GM23248 (cell line): ENCODE results near the gene F9.

Source experiments
- EZH2 ChIP-seq: fragments of 200-600 bp; sonication (generic); IDR thresholded peaks from 2 replicates; pipeline ENCODE4 v1.6.1; 2018; ENCODE audit warnings: antibody characterized with exemption, mild to moderate bottlenecking; ENCODE audit not compliant: insufficient read depth, poor library complexity, severe bottlenecking
- EZH2phosphoT487 ChIP-seq: fragments of 200-600 bp; sonication (generic); IDR thresholded peaks from 2 replicates; pipeline ENCODE4 v1.6.1; 2018; ENCODE audit warnings: antibody characterized with exemption, moderate library complexity, mild to moderate bottlenecking, low read depth; ENCODE audit not compliant: insufficient read depth

DNA sequence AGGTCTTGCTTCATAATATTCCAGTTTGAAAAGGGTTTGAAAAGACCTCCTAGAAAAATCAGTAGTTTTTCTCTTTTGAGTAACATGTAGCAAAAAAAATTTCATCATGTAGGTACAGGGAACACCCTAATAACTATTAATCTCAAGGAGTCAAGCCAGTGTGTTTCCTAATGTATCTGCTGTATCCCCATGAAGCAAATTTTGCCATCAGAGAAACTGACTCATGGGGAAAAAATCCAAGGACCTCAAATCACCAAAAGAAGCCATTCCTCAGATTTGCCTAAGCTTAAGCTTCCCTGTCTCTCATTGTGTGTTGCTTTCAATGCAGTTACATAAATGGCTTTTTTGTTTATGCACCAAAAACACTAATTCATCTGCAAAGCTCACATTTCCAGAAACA is 29.7 kb downstream of the F9 start:
- TF ChIP-seq EZH2phosphoT487 (no peak), EZH2 (no peak)
